HFF-Myc (cell line): ENCODE measurements around the gene POLA1.

Experiments
- DNase-seq: peaks from one replicate; pipeline ENCODE4 v3.0.0-alpha.2; 2011; ENCODE audit warnings: low read depth; ENCODE audit errors: extremely low read depth
- H3K4me3 ChIP-seq: replicated peaks from 2 replicates; pipeline ENCODE4 v1.5.1; 2011; ENCODE audit warnings: low read depth, mild to moderate bottlenecking, control low read depth, low read length
- TF ChIP-seq, protein P1 (sequence below): IDR thresholded peaks from 2 replicates; pipeline ENCODE4 v1.5.1; 2012; ENCODE audit warnings: mild to moderate bottlenecking, low read depth, low read length, control low read depth; ENCODE audit errors: missing control alignments

The POLA1 gene

DNA sequence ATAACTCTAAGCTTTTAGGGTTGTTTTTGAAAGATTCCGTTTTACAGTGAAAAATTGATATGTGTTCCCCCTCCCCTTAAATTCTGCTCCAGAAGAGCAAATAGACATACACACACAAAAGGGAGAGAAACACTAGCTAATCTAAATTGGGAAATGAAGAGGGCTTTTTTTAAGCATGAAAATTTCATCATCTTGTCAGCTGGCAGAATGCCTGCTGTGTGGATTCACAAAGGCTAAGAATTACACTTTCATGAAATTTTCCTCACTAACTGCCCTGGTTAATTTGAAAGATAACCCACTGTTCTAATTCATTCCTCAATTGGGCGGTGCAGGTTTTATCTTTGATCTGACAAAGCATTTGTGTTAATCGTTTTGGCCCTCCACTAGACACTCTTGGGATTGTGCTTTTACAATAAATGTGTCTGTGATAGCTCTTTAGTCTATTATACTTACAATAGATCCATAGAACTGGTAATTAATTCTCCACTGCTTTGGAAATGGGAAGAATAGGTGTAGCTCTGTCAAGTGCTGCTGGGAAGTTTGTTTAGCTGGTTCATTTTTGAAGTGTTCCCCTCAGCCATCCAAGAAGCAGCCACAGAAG lies 152.9 kb downstream of the POLA1 start:
- no peak overlapping the region for H3K4me3 ChIP-seq
- TF ChIP-seq, protein P1, sequence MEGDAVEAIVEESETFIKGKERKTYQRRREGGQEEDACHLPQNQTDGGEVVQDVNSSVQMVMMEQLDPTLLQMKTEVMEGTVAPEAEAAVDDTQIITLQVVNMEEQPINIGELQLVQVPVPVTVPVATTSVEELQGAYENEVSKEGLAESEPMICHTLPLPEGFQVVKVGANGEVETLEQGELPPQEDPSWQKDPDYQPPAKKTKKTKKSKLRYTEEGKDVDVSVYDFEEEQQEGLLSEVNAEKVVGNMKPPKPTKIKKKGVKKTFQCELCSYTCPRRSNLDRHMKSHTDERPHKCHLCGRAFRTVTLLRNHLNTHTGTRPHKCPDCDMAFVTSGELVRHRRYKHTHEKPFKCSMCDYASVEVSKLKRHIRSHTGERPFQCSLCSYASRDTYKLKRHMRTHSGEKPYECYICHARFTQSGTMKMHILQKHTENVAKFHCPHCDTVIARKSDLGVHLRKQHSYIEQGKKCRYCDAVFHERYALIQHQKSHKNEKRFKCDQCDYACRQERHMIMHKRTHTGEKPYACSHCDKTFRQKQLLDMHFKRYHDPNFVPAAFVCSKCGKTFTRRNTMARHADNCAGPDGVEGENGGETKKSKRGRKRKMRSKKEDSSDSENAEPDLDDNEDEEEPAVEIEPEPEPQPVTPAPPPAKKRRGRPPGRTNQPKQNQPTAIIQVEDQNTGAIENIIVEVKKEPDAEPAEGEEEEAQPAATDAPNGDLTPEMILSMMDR: no peak
- no peak for DNase-seq

DNA sequence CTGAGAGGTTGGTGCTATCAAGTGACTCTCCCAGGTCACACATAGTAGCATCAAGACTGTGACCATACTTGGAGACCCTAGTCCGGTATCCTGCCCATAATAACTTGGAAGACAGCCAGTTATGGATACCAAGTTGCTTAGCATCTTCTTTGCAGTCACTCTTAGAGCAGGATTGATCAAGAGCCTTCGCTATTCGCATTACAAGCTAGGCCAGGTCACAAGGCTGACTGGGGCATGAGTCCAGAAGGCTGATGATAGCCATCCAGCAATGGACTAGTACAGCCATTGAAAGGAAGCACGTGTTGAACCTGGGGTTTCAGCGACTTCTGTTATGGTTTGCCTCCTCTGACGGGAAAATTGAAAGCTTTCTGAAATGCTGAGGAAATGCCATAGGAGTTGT lies 157.6 kb downstream of the POLA1 start:
- H3K4me3 ChIP-seq: no peak overlapping the region
- DNase-seq: no peak
- TF ChIP-seq, protein P1: no peak

DNA sequence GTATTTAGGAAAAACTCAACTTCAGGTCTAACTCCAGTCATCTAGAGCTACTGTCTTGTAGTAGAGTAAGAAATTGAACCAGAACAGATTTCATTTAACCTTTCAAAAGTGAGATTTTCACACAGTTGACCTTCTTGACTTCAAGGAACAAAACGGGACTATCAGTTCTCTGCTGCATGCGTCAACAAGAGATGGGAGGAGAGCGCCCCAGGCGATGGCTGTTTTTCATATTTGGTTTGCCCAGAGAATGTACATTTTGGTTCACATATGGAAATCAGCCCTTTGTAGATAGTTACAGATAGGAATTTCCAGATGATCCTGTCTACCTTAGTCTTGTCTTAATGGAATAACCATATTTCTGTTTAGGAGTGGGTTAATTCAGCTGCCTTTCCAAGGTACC lies 158.1 kb downstream of the POLA1 start:
- no peak overlapping the region for H3K4me3 ChIP-seq
- TF ChIP-seq, protein P1: no peak
- no peak for DNase-seq

DNA sequence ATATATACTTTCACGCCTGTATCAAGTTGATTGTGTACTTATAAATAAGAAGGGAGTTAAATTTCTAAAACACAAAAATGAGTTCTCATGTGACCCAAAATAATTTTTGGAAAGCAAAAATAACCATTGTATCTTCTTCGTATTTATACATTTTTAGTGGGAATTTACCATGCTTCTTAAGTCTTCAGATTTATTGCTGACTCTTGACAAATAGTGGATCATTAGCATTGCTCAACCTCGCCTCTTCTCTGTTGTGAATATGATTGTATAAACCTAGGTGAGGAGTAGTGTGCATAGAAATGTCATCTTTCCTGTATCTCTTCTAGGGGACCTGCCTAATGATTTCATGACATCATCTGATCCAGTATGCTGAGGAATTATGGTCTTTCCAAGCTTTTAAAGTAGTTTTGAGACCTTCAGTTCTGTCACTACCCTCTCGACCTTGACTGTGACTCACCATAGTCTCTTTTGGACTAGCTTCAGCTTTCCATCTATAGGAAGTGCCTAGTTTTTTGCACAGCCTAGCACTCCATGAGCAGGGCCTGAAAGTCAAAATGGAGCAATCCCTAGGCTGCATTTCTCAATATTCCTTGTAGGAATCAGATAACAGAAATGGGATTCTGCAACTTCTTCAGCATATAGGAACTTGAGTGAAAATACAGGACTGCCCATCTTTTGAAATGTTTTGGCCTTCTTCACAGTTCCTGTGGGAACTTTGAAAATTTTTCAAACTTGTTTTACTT lies 164.5 kb downstream of the POLA1 start:
- DNase-seq: no peak
- TF ChIP-seq, protein P1: no peak
- no peak overlapping the region for H3K4me3 ChIP-seq

DNA sequence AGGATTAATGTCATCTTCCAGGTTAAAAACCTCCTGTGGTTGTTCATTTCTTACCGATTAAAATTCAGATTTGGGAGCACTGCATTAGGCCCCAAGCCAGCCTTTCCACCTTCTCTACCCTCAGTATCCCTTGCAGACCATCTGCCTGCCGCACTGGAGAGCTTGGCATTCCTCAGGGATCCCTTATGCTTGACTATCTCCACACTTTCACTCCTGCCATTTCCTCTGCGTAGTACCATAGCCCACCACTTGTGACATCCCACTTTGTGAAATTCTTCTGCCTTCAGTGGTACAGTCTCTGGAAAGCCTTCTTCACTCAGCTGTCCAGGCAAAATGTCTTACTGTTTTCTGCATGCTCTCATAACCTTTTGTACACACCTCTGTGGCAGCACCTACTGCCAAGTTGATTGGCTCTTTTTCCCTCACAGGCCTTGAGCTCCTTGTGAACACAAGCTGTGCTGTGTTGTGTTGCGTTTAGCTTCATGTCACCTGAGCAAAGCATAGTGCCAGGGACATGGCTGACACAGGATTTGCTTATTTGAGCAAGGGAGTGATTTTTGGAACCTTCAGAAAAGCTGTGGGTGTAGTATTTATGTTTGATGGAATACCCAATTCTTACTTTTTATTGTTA lies 165.6 kb downstream of the POLA1 start:
- no peak for DNase-seq
- TF ChIP-seq, protein P1: no peak
- no peak overlapping the region for H3K4me3 ChIP-seq

DNA sequence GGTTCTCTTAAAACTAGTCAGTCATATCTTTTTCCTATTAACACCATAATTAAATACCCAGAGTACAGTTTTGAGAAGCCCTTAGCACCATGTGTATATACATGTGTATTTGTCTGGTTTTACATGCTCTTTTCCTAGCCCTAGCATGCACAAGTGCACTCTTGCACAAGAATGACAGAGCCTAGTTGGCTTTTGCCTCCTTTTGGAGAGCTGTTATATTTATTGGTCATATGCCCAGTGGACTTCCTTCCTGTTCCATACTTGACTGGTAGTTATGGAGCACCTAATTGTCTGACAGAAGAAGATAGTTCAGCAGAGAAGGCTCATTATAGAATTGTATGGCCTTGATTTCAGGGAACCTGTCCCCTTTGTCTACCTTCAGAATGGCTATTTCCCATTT lies 166.4 kb downstream of the POLA1 start:
- DNase-seq: no peak
- H3K4me3 ChIP-seq: no peak overlapping the region
- TF ChIP-seq, protein P1: no peak
